Loucy (cell line): ENCODE measurements around the gene FAM180A.

Experiments
- CTCF ChIP-seq: fragments of 200-600 bp; sonication (generic); conservative IDR thresholded peaks from 2 replicates; pipeline ENCODE4 v1.5.1; 2014; ENCODE audit warnings: mild to moderate bottlenecking, antibody characterized with exemption, low read length
- EZH2phosphoT487 ChIP-seq: fragments of 200-600 bp; IDR thresholded peaks from 2 replicates; pipeline ENCODE4 v1.6.1; 2018; ENCODE audit warnings: antibody characterized with exemption, mild to moderate bottlenecking, moderate library complexity, borderline replicate concordance

GRCh38 chr7:135744938-135745702 is 3.5 kb downstream of the FAM180A start:
- TF ChIP-seq CTCF (no peak), EZH2phosphoT487 (no peak)
